ENCODE measurements around the gene AHNAK2.

DNA sequence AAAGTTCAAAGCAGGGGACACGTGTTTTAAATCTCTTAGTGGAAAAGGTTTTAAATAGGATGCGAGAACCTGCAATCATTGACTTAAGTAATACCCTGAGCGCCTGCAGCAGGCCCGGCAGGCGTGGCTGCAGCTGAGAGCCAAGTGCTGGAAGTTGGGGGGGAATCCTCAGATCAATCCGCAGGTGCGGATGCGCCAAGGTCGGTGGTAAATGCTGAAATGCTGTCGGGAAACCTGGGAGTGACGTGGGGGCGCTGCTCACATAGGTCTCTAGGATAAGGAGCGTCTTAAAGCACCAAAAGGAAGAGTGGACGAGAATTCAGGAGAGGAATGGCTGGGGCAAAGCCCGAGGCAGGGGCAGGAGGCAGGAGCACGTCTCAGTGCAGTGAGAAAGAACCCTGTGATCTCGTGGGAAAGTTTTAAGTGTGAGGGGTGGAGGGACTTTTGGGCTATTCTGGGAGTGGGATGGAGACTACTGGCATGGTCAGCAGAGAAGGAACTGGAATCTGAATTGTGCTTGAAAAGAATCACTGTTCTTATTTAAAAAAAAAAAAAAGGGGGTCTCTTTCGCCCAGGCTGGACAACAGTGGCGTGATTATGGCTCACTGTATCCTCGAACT, 43.6 kb upstream of the AHNAK2 start:
- peak in 1 of 3 donors; percentile 10 for TF ChIP-seq POLR2A (IDR thresholded peaks at IDR 0.05)
- TF ChIP-seq CTCF (IDR thresholded peaks at IDR 0.05), result no peak

Data from body of pancreas (tissue), 4 donors.